HG03064 (cell line): Measurements from ENCODE around the gene C11orf71.

Experiments
- ATAC-seq: cut with Tn5 transposase; IDR thresholded peaks from one replicate; pipeline ENCODE4 v1.9.1; 2021; ENCODE audit warnings: low read depth; ENCODE audit not compliant: unreplicated experiment

Gene C11orf71

GRCh38 chr11:114362326-114362725, 38.0 kb downstream of the C11orf71 start:
- no peak for ATAC-seq

- ATAC-seq = no peak
Measured at GRCh38 chr11:114359342-114359741, 41.0 kb downstream of the C11orf71 start.

- no peak for ATAC-seq
Measured at GRCh38 chr11:114358716-114359115, 41.6 kb downstream of the C11orf71 start.

DNA sequence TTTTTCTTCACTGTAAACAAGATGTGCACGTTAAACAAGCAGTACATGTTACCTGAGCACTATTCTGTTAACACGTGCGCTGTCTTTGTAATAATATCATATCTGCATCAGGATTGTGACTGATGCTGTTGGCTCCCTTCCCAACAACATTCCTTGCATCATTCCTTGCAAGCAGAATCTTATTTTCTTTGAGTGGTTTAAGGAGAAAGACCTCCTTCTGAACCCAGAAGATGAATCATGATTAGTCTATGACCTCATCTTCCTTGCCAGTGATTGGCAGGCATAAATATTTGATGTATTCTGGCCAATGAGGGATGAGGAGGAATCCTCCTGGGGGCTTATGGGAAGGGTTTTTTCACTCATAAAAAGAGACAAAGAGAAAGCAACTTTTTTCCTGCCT, 46.2 kb downstream of the C11orf71 start:
- ATAC-seq = no peak

GRCh38 chr11:114353443-114353842, 46.9 kb downstream of the C11orf71 start:
- ATAC-seq = no peak

- ATAC-seq = no peak
Measured at GRCh38 chr11:114350022-114350421, 50.3 kb downstream of the C11orf71 start.
